Fibroblast of lung (primary cell): ENCODE measurements around the gene ZSWIM7.

Experiments
- EZH2 ChIP-seq: IDR thresholded peaks from 2 replicates; pipeline ENCODE4 v1.5.1; 2012; ENCODE audit warnings: low read length, control low read depth, mild to moderate bottlenecking; ENCODE audit errors: missing control alignments
- TF ChIP-seq, protein P1 (sequence below), 2 donors: IDR thresholded peaks in 1 of 2; conservative IDR thresholded peaks in 1 of 2; 1 replicate in 1 of 2; 2 replicates in 1 of 2; pipeline ENCODE4 v1.5.1; 2011 to 2012; ENCODE audit warnings: low read length in 2 of 2, control low read depth in 1 of 2, inconsistent platforms in 1 of 2, low read depth in 1 of 2, mild to moderate bottlenecking in 1 of 2

DNA sequence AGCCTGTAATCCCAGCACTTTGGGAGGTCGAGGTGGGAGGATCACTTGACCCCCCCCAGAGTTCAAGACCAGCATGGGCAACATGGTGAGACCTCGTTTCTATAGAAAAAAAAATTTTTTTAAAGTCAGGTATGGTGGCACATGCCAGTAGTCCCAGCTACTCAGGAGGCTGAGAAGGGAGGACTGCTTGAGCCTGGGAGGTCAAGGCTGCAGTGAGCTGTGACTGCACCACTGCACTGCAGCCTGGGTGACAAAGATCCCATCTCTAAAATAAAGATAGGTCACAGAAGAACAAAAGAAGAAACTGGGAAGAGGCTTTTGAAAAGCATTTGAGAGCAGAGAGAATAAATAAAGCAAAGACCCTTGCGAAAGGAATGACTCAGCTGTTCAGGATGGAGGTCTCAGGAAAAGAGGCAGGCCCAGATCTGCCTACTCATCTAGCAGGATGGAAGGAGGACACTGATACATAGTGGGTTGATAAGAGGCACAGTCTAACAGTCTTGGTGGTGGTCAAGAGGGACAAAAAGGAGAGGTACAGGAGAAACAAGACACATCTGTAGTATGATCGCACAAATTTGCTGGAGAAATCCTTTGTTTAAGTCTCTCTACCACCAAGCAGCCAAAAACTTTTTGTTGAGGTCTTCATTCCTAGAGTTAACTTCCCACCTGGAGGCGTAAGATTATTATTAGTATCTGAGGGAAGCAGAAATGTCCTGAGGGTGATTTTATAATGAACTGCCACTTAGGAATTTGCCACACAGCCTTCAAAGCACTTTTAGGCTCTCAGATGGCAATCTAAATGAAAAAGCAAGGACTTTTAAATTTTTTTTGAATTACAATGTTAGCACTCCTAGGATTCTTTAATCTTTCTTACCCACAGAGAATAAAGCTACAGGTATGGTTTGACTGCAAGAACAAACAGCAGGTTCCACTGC is 17.6 kb downstream of the ZSWIM7 start:
- TF ChIP-seq, protein P1, sequence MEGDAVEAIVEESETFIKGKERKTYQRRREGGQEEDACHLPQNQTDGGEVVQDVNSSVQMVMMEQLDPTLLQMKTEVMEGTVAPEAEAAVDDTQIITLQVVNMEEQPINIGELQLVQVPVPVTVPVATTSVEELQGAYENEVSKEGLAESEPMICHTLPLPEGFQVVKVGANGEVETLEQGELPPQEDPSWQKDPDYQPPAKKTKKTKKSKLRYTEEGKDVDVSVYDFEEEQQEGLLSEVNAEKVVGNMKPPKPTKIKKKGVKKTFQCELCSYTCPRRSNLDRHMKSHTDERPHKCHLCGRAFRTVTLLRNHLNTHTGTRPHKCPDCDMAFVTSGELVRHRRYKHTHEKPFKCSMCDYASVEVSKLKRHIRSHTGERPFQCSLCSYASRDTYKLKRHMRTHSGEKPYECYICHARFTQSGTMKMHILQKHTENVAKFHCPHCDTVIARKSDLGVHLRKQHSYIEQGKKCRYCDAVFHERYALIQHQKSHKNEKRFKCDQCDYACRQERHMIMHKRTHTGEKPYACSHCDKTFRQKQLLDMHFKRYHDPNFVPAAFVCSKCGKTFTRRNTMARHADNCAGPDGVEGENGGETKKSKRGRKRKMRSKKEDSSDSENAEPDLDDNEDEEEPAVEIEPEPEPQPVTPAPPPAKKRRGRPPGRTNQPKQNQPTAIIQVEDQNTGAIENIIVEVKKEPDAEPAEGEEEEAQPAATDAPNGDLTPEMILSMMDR (conservative IDR thresholded peaks at IDR 0.05 in 1 of 2, IDR thresholded peaks at IDR 0.05 in 1 of 2; ENCODE audit: low read depth in 1 of 2, low read length in 2 of 2) = no peak
- TF ChIP-seq EZH2 = no peak
